HG02678 (cell line): ENCODE data around the gene NPTX2.
A peak's percentile ranks its signal among the peaks of the same experiment; 100 is the strongest.

Experiments
- ATAC-seq: cut with Tn5 transposase; IDR thresholded peaks from one replicate; pipeline ENCODE4 v1.9.1; 2021; ENCODE audit warnings: mild to moderate bottlenecking, moderate library complexity; ENCODE audit not compliant: unreplicated experiment

The NPTX2 gene

GRCh38 chr7:98617960-98618418 lies 904 bp downstream of the NPTX2 start:
- no peak for ATAC-seq

GRCh38 chr7:98618786-98619185 lies 1.7 kb downstream of the NPTX2 start:
- ATAC-seq = no peak

- ATAC-seq = no peak
These were observed 2.6 kb downstream of the NPTX2 start for GRCh38 chr7:98619450-98620321.

- ATAC-seq = no peak
These were observed 4.7 kb downstream of the NPTX2 start for GRCh38 chr7:98621573-98622482.

- no peak for ATAC-seq
These were observed 5.8 kb downstream of the NPTX2 start for GRCh38 chr7:98622926-98623325.

- ATAC-seq = no peak
These were observed 7.8 kb downstream of the NPTX2 start for GRCh38 chr7:98624846-98625420.

- no peak for ATAC-seq
These were observed 9.7 kb downstream of the NPTX2 start for GRCh38 chr7:98626460-98627412.

- ATAC-seq = no peak
These were observed 10.3 kb downstream of the NPTX2 start for GRCh38 chr7:98627413-98627790.

GRCh38 chr7:98628418-98628817 lies 11.3 kb downstream of the NPTX2 start:
- ATAC-seq = no peak

- no peak for ATAC-seq
These were observed 11.9 kb downstream of the NPTX2 start for GRCh38 chr7:98629001-98629431.

- ATAC-seq = no peak
These were observed 13.1 kb downstream of the NPTX2 start for GRCh38 chr7:98630149-98630548.

GRCh38 chr7:98630770-98631169 lies 13.7 kb downstream of the NPTX2 start:
- ATAC-seq = no peak

- ATAC-seq = no peak
These were observed 21.8 kb downstream of the NPTX2 start for GRCh38 chr7:98638853-98639252.

- no peak for ATAC-seq
These were observed 23.3 kb downstream of the NPTX2 start for GRCh38 chr7:98640375-98640774.

GRCh38 chr7:98641646-98642500 lies 24.8 kb downstream of the NPTX2 start:
- peak; percentile 76 for ATAC-seq

- ATAC-seq = peak; percentile 42
These were observed 26.3 kb downstream of the NPTX2 start for GRCh38 chr7:98643236-98643985.

- no peak for ATAC-seq
These were observed 29.4 kb downstream of the NPTX2 start for GRCh38 chr7:98646465-98646864.

- ATAC-seq = no peak
These were observed 30.2 kb downstream of the NPTX2 start for GRCh38 chr7:98647326-98647725.

GRCh38 chr7:98651760-98652159 lies 34.7 kb downstream of the NPTX2 start:
- no peak for ATAC-seq
